Nephron progenitor cell (in vitro differentiated cells): ENCODE results near the gene TMEM244.

Experiments
- DNase-seq: peaks from one replicate; pipeline ENCODE4 v3.0.0; 2021
- H3K27ac Mint-ChIP-seq: 2 replicates; pipeline ENCODE4 v1.8.0; 2021; ENCODE audit warnings: mild to moderate bottlenecking, moderate library complexity, mixed read lengths
- H3K27me3 Mint-ChIP-seq: 2 replicates; pipeline ENCODE4 v1.8.0; 2021; ENCODE audit warnings: mild to moderate bottlenecking, low read depth, mixed read lengths; ENCODE audit not compliant: poor library complexity
- H3K36me3 Mint-ChIP-seq: 2 replicates; pipeline ENCODE4 v1.8.0; 2021; ENCODE audit warnings: low read depth, mixed read lengths
- H3K4me1 Mint-ChIP-seq: 2 replicates; pipeline ENCODE4 v1.8.0; 2021; ENCODE audit warnings: mixed read lengths
- H3K4me3 Mint-ChIP-seq: 2 replicates; pipeline ENCODE4 v1.8.0; 2021; ENCODE audit warnings: mild to moderate bottlenecking, moderate library complexity, mixed read lengths
- H3K9me3 Mint-ChIP-seq: 2 replicates; pipeline ENCODE4 v1.8.0; 2021; ENCODE audit warnings: mild to moderate bottlenecking, moderate library complexity, mixed read lengths
- CTCF ChIP-seq: fragments of 200-600 bp; sonication (generic); IDR thresholded peaks from 2 replicates; pipeline ENCODE4 v1.5.0; 2021; ENCODE audit warnings: antibody characterized with exemption

Gene TMEM244

GRCh38 chr6:129785756-129786135 is 75.4 kb downstream of the TMEM244 start:
- Mint-ChIP-seq H3K27me3 (no peaks in the 10 kb centered on the region), H3K4me3 (no peak overlapping the region), H3K36me3 (no peaks in the 10 kb centered on the region), H3K9me3 (no peaks in the 10 kb centered on the region), H3K4me1 (no peaks in the 10 kb centered on the region), H3K27ac (no peak overlapping the region)
- DNase-seq = no peak
- TF ChIP-seq CTCF = no peak

- Mint-ChIP-seq H3K4me3 (no peak overlapping the region), H3K9me3 (no peaks in the 10 kb centered on the region), H3K27ac (no peak overlapping the region), H3K36me3 (no peaks in the 10 kb centered on the region), H3K4me1 (no peaks in the 10 kb centered on the region), H3K27me3 (no peaks in the 10 kb centered on the region)
- TF ChIP-seq CTCF = no peak
- no peak for DNase-seq
Measured at GRCh38 chr6:129785047-129785755, 75.9 kb downstream of the TMEM244 start.
